Panc1 (cell line): ENCODE results near the gene C9orf85.
"Not testable (repeated sequence)": the region's sequence is repeated elsewhere in the genome, so short reads cannot be mapped to it uniquely, and the experiment has no call there.

Experiments used
- CTCF ChIP-seq: fragments of 450-650 bp; IDR thresholded peaks from 2 replicates; pipeline ENCODE4 v1.5.1; 2017; ENCODE audit warnings: mild to moderate bottlenecking
- POLR2AphosphoS5 ChIP-seq: IDR thresholded peaks from 2 replicates; pipeline ENCODE4 v1.6.1; 2012; ENCODE audit warnings: mild to moderate bottlenecking, low read depth, low read length, moderate library complexity

GRCh38 chr9:71963471-71963996 lies 52.1 kb downstream of the C9orf85 start:
- not testable (repeated sequence) for TF ChIP-seq CTCF, POLR2AphosphoS5
